Measurements from ENCODE around the gene WSCD2.

The WSCD2 gene

GRCh38 chr12:108266131-108266530 is 137.0 kb downstream of the WSCD2 start:
- no peak overlapping the region for H3K27ac ChIP-seq (ENCODE audit: low read length)
- no peak overlapping the region for H2AFZ ChIP-seq (ENCODE audit: low read depth, low read length)
- H3K9ac ChIP-seq (ENCODE audit: low read depth, low read length) = no peak overlapping the region
- DNase-seq (no peak), ATAC-seq (ENCODE audit: insufficient read depth, low read depth) (no peak)
- no peaks in the 10 kb centered on the region for H3K4me1 ChIP-seq (ENCODE audit: insufficient read depth, low read length)
- H3K27me3 ChIP-seq (ENCODE audit: insufficient read depth, low read length, poor library complexity) = no peaks in the 10 kb centered on the region
- no peaks in the 10 kb centered on the region for H4K20me1 ChIP-seq (ENCODE audit: insufficient read depth, low read length)
- no peak overlapping the region for H3K4me2 ChIP-seq (ENCODE audit: insufficient read depth, low read length)
- H3K9me3 ChIP-seq (ENCODE audit: insufficient read depth, low read length, severe bottlenecking) = no peaks in the 10 kb centered on the region
- no peak overlapping the region for H3K4me3 ChIP-seq (ENCODE audit: low read depth in 1 of 2, low read length in 2 of 2)
- no peaks in the 10 kb centered on the region for H3K79me2 ChIP-seq (ENCODE audit: insufficient read depth, low read length)
- no peaks in the 10 kb centered on the region for H3K36me3 ChIP-seq (ENCODE audit: insufficient read depth, low read length)
- TF ChIP-seq CTCF (IDR thresholded peaks at IDR 0.05; ENCODE audit: borderline replicate concordance, extremely low read depth, low read length, poor library complexity, severe bottlenecking) (no peak), EZH2 (IDR thresholded peaks at IDR 0.05; ENCODE audit: borderline replicate concordance, low read depth, low read length, severe bottlenecking) (no peak)

GRCh38 chr12:108267450-108267849 is 138.4 kb downstream of the WSCD2 start:
- H3K27me3 ChIP-seq (ENCODE audit: insufficient read depth, low read length, poor library complexity) = no peaks in the 10 kb centered on the region
- no peaks in the 10 kb centered on the region for H4K20me1 ChIP-seq (ENCODE audit: insufficient read depth, low read length)
- no peak overlapping the region for H3K4me3 ChIP-seq (ENCODE audit: low read depth in 1 of 2, low read length in 2 of 2)
- no peaks in the 10 kb centered on the region for H3K36me3 ChIP-seq (ENCODE audit: insufficient read depth, low read length)
- H3K9me3 ChIP-seq (ENCODE audit: insufficient read depth, low read length, severe bottlenecking) = no peaks in the 10 kb centered on the region
- no peak overlapping the region for H3K9ac ChIP-seq (ENCODE audit: low read depth, low read length)
- no peak overlapping the region for H3K27ac ChIP-seq (ENCODE audit: low read length)
- no peak for DNase-seq
- ATAC-seq (ENCODE audit: insufficient read depth, low read depth) = no peak
- no peak overlapping the region for H2AFZ ChIP-seq (ENCODE audit: low read depth, low read length)
- H3K4me2 ChIP-seq (ENCODE audit: insufficient read depth, low read length) = no peak overlapping the region
- no peaks in the 10 kb centered on the region for H3K79me2 ChIP-seq (ENCODE audit: insufficient read depth, low read length)
- H3K4me1 ChIP-seq (ENCODE audit: insufficient read depth, low read length) = no peaks in the 10 kb centered on the region
- TF ChIP-seq CTCF (IDR thresholded peaks at IDR 0.05; ENCODE audit: borderline replicate concordance, extremely low read depth, low read length, poor library complexity, severe bottlenecking) (no peak), EZH2 (IDR thresholded peaks at IDR 0.05; ENCODE audit: borderline replicate concordance, low read depth, low read length, severe bottlenecking) (no peak)

GRCh38 chr12:108268397-108268796 is 139.3 kb downstream of the WSCD2 start:
- H3K4me1 ChIP-seq (ENCODE audit: insufficient read depth, low read length) = no peaks in the 10 kb centered on the region
- no peak overlapping the region for H2AFZ ChIP-seq (ENCODE audit: low read depth, low read length)
- H3K4me3 ChIP-seq (ENCODE audit: low read depth in 1 of 2, low read length in 2 of 2) = no peak overlapping the region
- H3K36me3 ChIP-seq (ENCODE audit: insufficient read depth, low read length) = no peaks in the 10 kb centered on the region
- no peak overlapping the region for H3K4me2 ChIP-seq (ENCODE audit: insufficient read depth, low read length)
- H3K9ac ChIP-seq (ENCODE audit: low read depth, low read length) = no peak overlapping the region
- DNase-seq (no peak), ATAC-seq (ENCODE audit: insufficient read depth, low read depth) (no peak)
- TF ChIP-seq CTCF (IDR thresholded peaks at IDR 0.05; ENCODE audit: borderline replicate concordance, extremely low read depth, low read length, poor library complexity, severe bottlenecking) = no peak
- no peak for TF ChIP-seq EZH2 (IDR thresholded peaks at IDR 0.05; ENCODE audit: borderline replicate concordance, low read depth, low read length, severe bottlenecking)
- no peak overlapping the region for H3K27ac ChIP-seq (ENCODE audit: low read length)
- H3K79me2 ChIP-seq (ENCODE audit: insufficient read depth, low read length) = no peaks in the 10 kb centered on the region
- H4K20me1 ChIP-seq (ENCODE audit: insufficient read depth, low read length) = no peaks in the 10 kb centered on the region
- no peaks in the 10 kb centered on the region for H3K27me3 ChIP-seq (ENCODE audit: insufficient read depth, low read length, poor library complexity)
- no peaks in the 10 kb centered on the region for H3K9me3 ChIP-seq (ENCODE audit: insufficient read depth, low read length, severe bottlenecking)

GRCh38 chr12:108269224-108269623 is 140.1 kb downstream of the WSCD2 start:
- no peaks in the 10 kb centered on the region for H3K79me2 ChIP-seq (ENCODE audit: insufficient read depth, low read length)
- no peak overlapping the region for H2AFZ ChIP-seq (ENCODE audit: low read depth, low read length)
- TF ChIP-seq CTCF (IDR thresholded peaks at IDR 0.05; ENCODE audit: borderline replicate concordance, extremely low read depth, low read length, poor library complexity, severe bottlenecking) (no peak), EZH2 (IDR thresholded peaks at IDR 0.05; ENCODE audit: borderline replicate concordance, low read depth, low read length, severe bottlenecking) (no peak)
- no peak for ATAC-seq (ENCODE audit: insufficient read depth, low read depth)
- H3K27ac ChIP-seq (ENCODE audit: low read length) = no peak overlapping the region
- H3K4me2 ChIP-seq (ENCODE audit: insufficient read depth, low read length) = no peak overlapping the region
- H3K9ac ChIP-seq (ENCODE audit: low read depth, low read length) = no peak overlapping the region
- H3K4me3 ChIP-seq (ENCODE audit: low read depth in 1 of 2, low read length in 2 of 2) = no peak overlapping the region
- no peaks in the 10 kb centered on the region for H3K4me1 ChIP-seq (ENCODE audit: insufficient read depth, low read length)
- no peaks in the 10 kb centered on the region for H3K27me3 ChIP-seq (ENCODE audit: insufficient read depth, low read length, poor library complexity)
- no peaks in the 10 kb centered on the region for H3K9me3 ChIP-seq (ENCODE audit: insufficient read depth, low read length, severe bottlenecking)
- no peaks in the 10 kb centered on the region for H4K20me1 ChIP-seq (ENCODE audit: insufficient read depth, low read length)
- H3K36me3 ChIP-seq (ENCODE audit: insufficient read depth, low read length) = no peaks in the 10 kb centered on the region
- no peak for DNase-seq
